ENCODE data around the gene CCDC3.

The CCDC3 gene

DNA sequence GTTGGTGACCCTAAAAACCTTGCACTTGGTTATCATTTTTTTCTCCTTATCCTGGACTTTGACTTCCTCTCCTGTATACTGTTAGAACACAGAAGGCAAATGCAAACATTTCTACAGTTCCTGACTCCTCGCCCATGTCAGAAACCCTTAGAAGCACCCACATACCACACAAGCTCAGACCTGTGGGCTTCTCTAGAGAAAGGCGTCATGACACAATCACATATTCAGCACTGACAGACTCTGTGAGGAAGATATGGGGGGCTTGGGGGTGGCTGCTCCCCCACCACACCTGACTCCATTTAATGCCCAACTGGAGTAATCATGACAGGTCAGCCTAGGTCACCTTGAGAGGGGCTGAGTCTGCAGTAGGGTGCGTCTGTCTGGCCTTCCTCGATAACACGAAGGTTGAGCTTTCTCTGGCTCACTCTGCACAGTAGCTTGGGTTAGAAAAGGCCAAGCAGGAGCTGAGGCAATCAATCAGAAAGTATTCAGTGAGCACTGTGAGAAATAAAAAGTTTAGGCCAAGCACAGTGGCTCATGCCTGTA is 50.9 kb downstream of the CCDC3 start:
- DNase-seq (ENCODE audit: low spot score in 2 of 2) (no peak), ATAC-seq (replicated peaks; ENCODE audit: extremely low read depth, poor library complexity, severe bottlenecking) (no peak)
- Mint-ChIP-seq H3K4me1 (no peaks in the 10 kb centered on the region), H3K27me3 (peaks cover 21% of the 10 kb centered on the region), H3K4me3 (no peak overlapping the region), H3K36me3 (ENCODE audit: insufficient read depth) (no peaks in the 10 kb centered on the region), H3K27ac (ENCODE audit: low read depth) (no peak overlapping the region), H3K9me3 (peaks cover 5% of the 10 kb centered on the region)

DNA sequence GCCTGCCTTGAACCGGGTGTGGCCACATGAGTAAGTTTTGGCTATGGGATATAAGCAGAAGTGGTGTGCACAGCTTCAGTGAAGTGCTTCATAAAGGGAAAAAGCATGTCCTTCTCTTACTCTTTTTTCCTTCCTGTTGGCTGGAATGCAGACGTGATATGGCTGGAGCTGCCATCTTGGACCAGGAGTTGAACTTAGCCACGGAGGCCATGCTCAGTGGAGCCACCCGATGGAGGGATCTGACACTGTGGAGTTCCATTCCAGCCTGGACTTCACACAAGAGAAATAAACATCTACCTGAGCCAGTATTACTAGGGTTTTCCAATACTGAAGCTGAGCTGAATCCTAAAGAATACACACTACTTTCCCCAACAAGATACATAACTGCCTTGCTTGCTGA is 52.3 kb downstream of the CCDC3 start:
- peaks cover 5% of the 10 kb centered on the region for H3K9me3 Mint-ChIP-seq

DNA sequence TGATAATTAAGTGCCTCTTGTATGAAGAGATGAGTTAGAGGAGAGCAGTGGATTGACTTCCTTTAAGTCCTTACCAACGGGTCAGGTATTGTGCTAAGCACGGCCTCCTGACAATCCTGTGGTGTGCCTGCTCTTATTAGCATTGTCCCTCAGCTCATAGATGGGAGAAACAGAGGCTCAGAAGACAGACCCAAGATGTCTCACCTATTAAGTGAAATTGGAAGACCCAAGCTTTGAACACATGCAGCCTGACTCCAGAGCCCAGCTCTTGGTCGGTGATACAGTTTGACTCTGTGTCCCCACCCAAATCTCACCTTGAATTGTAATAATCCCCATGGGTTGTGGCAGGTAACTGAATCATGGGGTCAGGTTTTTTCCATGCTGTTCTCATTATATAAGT is 53.8 kb downstream of the CCDC3 start:
- peaks cover 22% of the 10 kb centered on the region for H3K27me3 Mint-ChIP-seq
- no peaks in the 10 kb centered on the region for H3K9me3 Mint-ChIP-seq
- no peak overlapping the region for H3K27ac Mint-ChIP-seq (ENCODE audit: low read depth)
- no peaks in the 10 kb centered on the region for H3K4me1 Mint-ChIP-seq
- no peak for DNase-seq (ENCODE audit: low spot score in 2 of 2)
- ATAC-seq (replicated peaks; ENCODE audit: extremely low read depth, poor library complexity, severe bottlenecking), result no peak
- no peak overlapping the region for H3K4me3 Mint-ChIP-seq
- no peaks in the 10 kb centered on the region for H3K36me3 Mint-ChIP-seq (ENCODE audit: insufficient read depth)

More for the DNA sequence above, 52.3 kb downstream of the CCDC3 start:
- Mint-ChIP-seq H3K27me3 (peaks cover 25% of the 10 kb centered on the region), H3K4me1 (no peaks in the 10 kb centered on the region), H3K36me3 (ENCODE audit: insufficient read depth) (no peaks in the 10 kb centered on the region), H3K27ac (ENCODE audit: low read depth) (no peak overlapping the region), H3K4me3 (no peak overlapping the region)
- no peak for DNase-seq (ENCODE audit: low spot score in 2 of 2)
- no peak for ATAC-seq (replicated peaks; ENCODE audit: extremely low read depth, poor library complexity, severe bottlenecking)

DNA sequence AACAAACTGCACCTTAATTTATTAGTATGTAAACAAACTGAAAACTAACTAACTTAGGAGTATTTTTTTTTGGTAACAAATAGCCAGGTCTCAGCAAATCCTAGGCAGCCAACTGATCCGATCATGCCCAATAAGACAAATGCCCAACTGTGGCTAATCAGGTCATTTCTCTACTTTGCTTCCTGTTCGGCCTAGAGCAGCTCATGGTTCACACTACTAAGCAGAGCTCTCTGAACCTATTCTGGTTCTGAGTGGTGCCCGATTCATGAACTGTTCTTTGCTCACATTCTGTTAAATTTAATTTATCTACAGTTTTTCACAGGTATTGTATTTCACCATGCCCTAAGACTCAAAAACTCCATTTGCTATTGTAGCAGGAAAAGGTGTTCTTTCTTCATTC is 55.1 kb downstream of the CCDC3 start:
- DNase-seq (ENCODE audit: low spot score in 2 of 2), result no peak
- no peak for ATAC-seq (replicated peaks; ENCODE audit: extremely low read depth, poor library complexity, severe bottlenecking)
- Mint-ChIP-seq H3K9me3 (no peaks in the 10 kb centered on the region), H3K27ac (ENCODE audit: low read depth) (no peak overlapping the region), H3K27me3 (peaks cover 19% of the 10 kb centered on the region), H3K36me3 (ENCODE audit: insufficient read depth) (no peaks in the 10 kb centered on the region), H3K4me1 (no peaks in the 10 kb centered on the region), H3K4me3 (no peak overlapping the region)

DNA sequence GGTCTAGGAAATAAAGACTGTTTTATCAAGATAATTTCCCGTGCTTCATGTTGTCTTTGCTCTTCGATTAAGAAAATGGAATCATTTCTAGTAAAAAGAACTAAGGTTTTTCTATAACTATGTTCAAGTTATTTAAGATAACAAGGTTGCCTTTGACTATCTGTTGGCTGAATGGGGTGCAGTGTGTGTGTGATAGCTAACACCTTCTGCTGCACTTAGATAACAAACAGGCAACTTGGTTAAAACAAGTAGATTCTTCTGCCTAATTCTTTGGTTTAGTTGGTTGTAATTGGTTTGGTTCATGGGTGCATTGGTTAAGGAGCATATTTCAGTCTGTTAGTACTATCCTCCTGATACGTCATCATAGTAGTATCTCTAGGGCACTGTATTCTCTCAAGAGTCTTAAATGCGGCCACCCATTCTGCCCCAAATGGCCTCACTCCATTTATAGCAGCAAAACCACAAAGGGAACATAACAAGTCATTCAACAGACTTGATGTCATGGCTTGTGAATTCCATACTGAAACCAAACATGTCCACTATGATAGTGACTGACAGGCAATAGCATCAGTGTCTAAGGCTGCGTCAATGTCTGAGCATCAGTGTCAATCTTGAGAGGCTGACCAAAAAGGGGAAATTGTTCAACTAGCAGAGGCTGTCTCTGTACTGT is 55.7 kb downstream of the CCDC3 start:
- Mint-ChIP-seq H3K27me3 (peaks cover 17% of the 10 kb centered on the region), H3K36me3 (ENCODE audit: insufficient read depth) (no peaks in the 10 kb centered on the region), H3K4me1 (no peaks in the 10 kb centered on the region), H3K4me3 (no peak overlapping the region), H3K27ac (ENCODE audit: low read depth) (no peak overlapping the region), H3K9me3 (no peaks in the 10 kb centered on the region)
- ATAC-seq (replicated peaks; ENCODE audit: extremely low read depth, poor library complexity, severe bottlenecking), result no peak
- no peak for DNase-seq (ENCODE audit: low spot score in 2 of 2)

DNA sequence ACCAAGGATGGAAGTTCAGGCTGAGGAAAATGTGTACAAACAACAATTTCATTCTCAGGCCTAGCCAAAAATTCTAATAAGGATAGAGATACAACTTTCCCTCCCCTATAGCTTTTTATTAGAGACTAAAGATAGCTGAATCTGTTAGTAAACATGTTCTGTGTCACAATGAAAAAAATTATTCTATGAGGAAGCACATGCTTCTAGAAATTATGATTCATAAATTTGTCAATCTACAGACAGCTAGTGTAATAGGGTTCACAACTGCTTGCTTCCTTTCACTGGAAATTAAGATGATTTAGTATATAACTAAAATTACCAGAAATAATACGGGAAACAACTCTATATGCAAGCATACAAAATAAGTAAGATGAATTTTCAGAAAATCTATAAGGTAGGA is 56.6 kb downstream of the CCDC3 start:
- Mint-ChIP-seq H3K9me3 (no peaks in the 10 kb centered on the region), H3K4me3 (no peak overlapping the region), H3K27me3 (peaks cover 10% of the 10 kb centered on the region), H3K36me3 (ENCODE audit: insufficient read depth) (no peaks in the 10 kb centered on the region), H3K4me1 (no peaks in the 10 kb centered on the region), H3K27ac (ENCODE audit: low read depth) (no peak overlapping the region)
- DNase-seq (ENCODE audit: low spot score in 2 of 2) (no peak), ATAC-seq (replicated peaks; ENCODE audit: extremely low read depth, poor library complexity, severe bottlenecking) (no peak)

DNA sequence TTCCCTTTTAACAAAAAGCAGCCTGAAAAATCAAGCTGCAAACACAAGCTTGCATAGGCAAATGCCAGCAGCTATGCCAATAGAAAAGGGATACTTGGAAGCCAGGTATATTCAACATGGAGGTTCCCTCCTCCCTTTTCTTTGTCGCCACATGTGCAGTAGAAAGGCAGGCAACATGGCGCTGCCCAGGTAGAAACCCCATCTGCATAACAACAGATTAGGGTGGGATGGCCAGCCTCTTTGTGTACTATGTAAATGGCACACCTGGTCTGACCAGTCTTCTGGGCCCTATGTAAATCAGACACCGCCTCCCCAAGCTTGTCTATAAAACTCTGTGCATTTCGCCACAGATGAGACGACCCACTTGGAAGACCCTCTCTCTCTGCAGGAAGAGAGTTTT is 58.1 kb downstream of the CCDC3 start:
- Mint-ChIP-seq H3K4me1 (no peaks in the 10 kb centered on the region), H3K27ac (ENCODE audit: low read depth) (no peak overlapping the region), H3K36me3 (ENCODE audit: insufficient read depth) (no peaks in the 10 kb centered on the region), H3K4me3 (no peak overlapping the region), H3K27me3 (peaks cover 20% of the 10 kb centered on the region), H3K9me3 (no peaks in the 10 kb centered on the region)
- ATAC-seq (replicated peaks; ENCODE audit: extremely low read depth, poor library complexity, severe bottlenecking) (no peak), DNase-seq (ENCODE audit: low spot score in 2 of 2) (no peak)

DNA sequence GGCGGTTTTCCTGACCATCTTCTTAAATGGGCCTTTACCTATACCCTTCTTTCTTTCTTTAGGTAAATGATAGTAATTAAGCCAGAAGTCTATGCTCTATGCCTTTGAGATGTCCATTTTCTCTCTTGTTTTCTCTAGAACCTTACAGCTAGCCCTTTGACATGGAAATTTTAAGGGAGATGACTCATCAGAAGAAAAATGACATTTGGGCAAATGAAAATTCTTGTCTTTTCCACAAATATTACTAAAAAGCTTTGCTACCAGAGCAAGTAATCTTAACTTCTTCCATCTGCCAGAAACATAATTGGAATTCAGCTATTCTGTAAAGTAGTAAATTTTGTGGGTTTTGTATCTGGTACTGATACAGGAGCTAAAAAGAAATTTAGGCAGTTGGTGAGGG is 59.5 kb downstream of the CCDC3 start:
- Mint-ChIP-seq H3K27ac (ENCODE audit: low read depth) (no peak overlapping the region), H3K4me1 (no peaks in the 10 kb centered on the region), H3K4me3 (no peak overlapping the region), H3K36me3 (ENCODE audit: insufficient read depth) (peaks cover 1% of the 10 kb centered on the region), H3K27me3 (peaks cover 30% of the 10 kb centered on the region), H3K9me3 (no peaks in the 10 kb centered on the region)
- DNase-seq (ENCODE audit: low spot score in 2 of 2), result no peak
- no peak for ATAC-seq (replicated peaks; ENCODE audit: extremely low read depth, poor library complexity, severe bottlenecking)

DNA sequence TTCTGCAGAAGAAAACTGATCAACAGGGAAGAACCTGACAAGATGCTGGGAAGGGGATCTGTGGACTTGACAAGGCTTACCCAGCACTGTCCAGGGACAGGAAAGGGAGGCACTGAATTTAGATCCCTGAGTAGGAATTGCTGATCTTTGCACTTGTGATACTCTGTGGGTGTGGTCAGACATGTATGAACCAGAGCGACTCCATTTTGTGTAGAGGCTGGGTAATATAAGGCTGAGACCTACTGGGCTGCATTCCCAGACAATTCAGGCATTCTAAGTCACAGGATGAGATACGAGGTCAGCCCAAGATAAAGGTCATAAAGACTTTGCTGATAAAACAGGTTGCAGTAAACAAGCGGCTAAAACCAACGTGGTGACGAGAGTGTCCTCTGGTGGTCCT is 60.7 kb downstream of the CCDC3 start:
- DNase-seq (ENCODE audit: low spot score in 2 of 2) (no peak), ATAC-seq (replicated peaks; ENCODE audit: extremely low read depth, poor library complexity, severe bottlenecking) (no peak)
- no peak overlapping the region for H3K4me3 Mint-ChIP-seq
- H3K4me1 Mint-ChIP-seq, result no peaks in the 10 kb centered on the region
- H3K27ac Mint-ChIP-seq (ENCODE audit: low read depth), result no peak overlapping the region
- peaks cover 30% of the 10 kb centered on the region for H3K27me3 Mint-ChIP-seq
- H3K9me3 Mint-ChIP-seq, result no peaks in the 10 kb centered on the region
- H3K36me3 Mint-ChIP-seq (ENCODE audit: insufficient read depth), result peaks cover 1% of the 10 kb centered on the region

DNA sequence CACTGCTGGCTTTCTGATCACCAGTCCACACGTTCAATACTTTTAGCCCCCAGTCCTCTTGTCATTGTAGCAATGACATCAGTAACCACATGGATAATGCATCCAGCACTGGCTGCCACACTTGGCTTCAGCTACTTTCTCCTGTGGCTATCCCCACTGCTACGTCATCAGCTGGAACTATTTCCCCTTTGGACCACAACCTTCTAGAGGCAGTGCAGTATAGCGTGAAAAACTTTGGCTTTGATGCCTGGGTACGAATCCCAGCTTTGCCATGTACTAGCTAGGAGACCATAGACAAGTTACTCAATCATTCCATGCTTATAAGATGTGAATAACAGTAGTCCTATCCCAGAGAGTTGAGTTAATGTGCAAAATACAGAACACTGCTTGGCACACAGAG is 63.2 kb downstream of the CCDC3 start:
- ATAC-seq (replicated peaks; ENCODE audit: extremely low read depth, poor library complexity, severe bottlenecking) (no peak), DNase-seq (ENCODE audit: low spot score in 2 of 2) (no peak)
- H3K27me3 Mint-ChIP-seq, result peaks cover 20% of the 10 kb centered on the region
- peaks cover 1% of the 10 kb centered on the region for H3K36me3 Mint-ChIP-seq (ENCODE audit: insufficient read depth)
- no peaks in the 10 kb centered on the region for H3K4me1 Mint-ChIP-seq
- no peaks in the 10 kb centered on the region for H3K9me3 Mint-ChIP-seq
- H3K27ac Mint-ChIP-seq (ENCODE audit: low read depth), result no peak overlapping the region
- H3K4me3 Mint-ChIP-seq, result no peak overlapping the region

DNA sequence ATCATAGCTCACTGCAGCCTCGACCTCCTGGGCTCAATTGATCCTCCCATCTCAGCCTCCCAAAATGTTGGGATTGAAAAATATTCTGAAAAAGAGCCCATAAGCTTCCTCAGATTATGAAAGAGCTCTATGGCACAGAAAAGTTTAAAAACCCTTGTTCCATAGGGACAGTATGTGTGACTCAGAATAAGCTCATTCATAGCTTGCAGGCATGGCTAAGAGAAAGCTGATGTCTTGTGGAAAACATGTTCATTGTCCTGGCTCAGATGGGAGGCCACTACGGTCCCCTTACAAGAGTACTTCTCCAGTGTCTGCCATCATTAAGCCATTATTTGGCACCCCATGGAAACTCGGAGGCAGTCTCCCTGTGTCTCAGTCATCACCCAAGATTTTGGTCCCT is 64.0 kb downstream of the CCDC3 start:
- H3K27me3 Mint-ChIP-seq, result peaks cover 20% of the 10 kb centered on the region
- no peak overlapping the region for H3K4me3 Mint-ChIP-seq
- no peaks in the 10 kb centered on the region for H3K9me3 Mint-ChIP-seq
- DNase-seq (ENCODE audit: low spot score in 2 of 2) (no peak), ATAC-seq (replicated peaks; ENCODE audit: extremely low read depth, poor library complexity, severe bottlenecking) (no peak)
- H3K36me3 Mint-ChIP-seq (ENCODE audit: insufficient read depth), result peaks cover 1% of the 10 kb centered on the region
- no peak overlapping the region for H3K27ac Mint-ChIP-seq (ENCODE audit: low read depth)
- no peaks in the 10 kb centered on the region for H3K4me1 Mint-ChIP-seq

DNA sequence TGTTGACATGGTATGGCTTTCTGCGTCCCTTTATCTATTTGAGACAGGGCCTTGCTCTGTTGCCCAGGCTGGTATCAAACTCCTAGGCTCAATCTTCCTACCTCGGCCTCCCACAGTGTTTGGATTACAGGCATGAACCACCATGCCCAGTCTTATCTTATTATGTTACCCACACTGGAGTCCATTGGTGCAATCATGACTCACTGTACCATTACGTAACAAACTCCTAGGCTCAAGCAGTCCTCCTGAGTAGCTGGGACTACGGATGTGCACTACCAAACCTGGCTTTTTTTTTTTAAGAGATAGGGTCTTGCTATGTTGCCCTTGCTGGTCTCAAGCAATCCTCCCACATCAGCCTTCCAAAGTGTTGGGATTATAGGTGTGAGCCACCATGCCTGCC is 66.7 kb downstream of the CCDC3 start:
- DNase-seq (ENCODE audit: low spot score in 2 of 2), result no peak
- H3K4me3 Mint-ChIP-seq, result no peak overlapping the region
- no peak for ATAC-seq (replicated peaks; ENCODE audit: extremely low read depth, poor library complexity, severe bottlenecking)
- H3K27ac Mint-ChIP-seq (ENCODE audit: low read depth), result no peak overlapping the region
- H3K36me3 Mint-ChIP-seq (ENCODE audit: insufficient read depth), result peaks cover 1% of the 10 kb centered on the region
- H3K4me1 Mint-ChIP-seq, result no peaks in the 10 kb centered on the region
- H3K9me3 Mint-ChIP-seq, result no peaks in the 10 kb centered on the region
- peaks cover 20% of the 10 kb centered on the region for H3K27me3 Mint-ChIP-seq

DNA sequence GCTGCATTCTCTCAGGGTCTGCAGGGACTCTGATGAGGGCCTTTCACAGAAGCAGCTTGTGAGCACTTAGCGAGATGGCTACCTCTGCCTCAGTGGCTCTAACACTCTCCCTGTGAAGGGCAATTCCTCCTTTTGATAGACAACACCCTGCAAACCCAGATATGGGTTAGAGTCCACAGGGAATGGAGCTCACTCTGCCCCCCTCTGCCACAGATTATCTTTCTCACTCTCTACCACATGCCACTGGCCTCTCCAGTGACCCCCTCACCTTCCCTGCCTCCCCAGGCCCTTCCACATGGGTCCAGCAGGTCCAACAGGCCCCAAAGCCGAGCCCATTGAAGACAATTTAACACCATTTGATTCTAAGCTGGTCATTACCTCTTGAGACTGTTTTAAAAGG is 72.1 kb downstream of the CCDC3 start:
- H3K27ac Mint-ChIP-seq (ENCODE audit: low read depth), result no peak overlapping the region
- no peaks in the 10 kb centered on the region for H3K36me3 Mint-ChIP-seq (ENCODE audit: insufficient read depth)
- H3K4me1 Mint-ChIP-seq, result no peaks in the 10 kb centered on the region

More for the DNA sequence above, 72.1 kb downstream of the CCDC3 start:
- Mint-ChIP-seq H3K4me3 (no peak overlapping the region), H3K27me3 (no peaks in the 10 kb centered on the region), H3K9me3 (no peaks in the 10 kb centered on the region)
- no peak for DNase-seq (ENCODE audit: low spot score in 2 of 2)
- no peak for ATAC-seq (replicated peaks; ENCODE audit: extremely low read depth, poor library complexity, severe bottlenecking)

Data from central memory CD8-positive, alpha-beta T cell (primary cell).